ENCODE data around the gene HOXC13.

DNA sequence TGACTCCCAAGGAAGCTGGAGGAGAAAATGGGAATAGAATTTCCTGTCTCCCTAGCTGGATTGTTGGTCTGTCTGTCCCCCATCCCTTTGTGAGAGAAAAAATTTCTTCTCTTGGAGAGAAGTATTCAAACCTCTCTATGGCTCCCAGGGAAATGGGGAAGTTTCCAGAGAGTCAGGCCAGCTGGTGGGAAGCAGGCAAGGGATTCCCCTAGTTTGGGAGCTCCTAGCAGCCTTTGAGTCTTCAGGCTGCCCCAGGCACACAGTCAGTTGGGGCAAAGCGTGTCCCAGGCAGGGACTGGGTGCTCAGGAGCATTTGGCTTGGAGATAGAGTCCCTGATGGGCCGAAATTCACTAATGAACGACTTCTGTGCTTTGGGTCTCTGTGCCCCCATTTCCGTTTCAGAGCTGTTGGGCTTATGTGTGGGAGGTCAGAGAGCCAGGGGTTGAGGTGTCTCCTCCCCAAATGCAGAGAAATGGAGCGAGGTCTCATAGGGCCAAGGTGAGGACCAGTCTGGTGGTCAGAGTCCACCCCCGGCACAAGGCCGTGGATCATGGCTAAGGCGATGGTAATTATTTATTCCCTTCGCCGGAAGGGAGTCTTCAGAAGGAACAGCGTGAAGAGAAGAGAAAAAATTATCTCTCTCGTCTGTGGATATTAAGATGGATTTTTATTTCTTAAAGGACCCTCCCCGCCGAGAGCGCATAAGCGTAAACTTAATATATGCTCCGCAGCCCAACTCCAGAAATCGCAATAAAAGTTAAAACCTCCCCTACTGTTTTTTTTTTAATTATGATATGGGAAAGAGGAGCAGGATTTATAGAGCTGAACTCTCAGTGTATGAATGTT lies 54.8 kb downstream of the HOXC13 start:
- TF ChIP-seq, protein P1, sequence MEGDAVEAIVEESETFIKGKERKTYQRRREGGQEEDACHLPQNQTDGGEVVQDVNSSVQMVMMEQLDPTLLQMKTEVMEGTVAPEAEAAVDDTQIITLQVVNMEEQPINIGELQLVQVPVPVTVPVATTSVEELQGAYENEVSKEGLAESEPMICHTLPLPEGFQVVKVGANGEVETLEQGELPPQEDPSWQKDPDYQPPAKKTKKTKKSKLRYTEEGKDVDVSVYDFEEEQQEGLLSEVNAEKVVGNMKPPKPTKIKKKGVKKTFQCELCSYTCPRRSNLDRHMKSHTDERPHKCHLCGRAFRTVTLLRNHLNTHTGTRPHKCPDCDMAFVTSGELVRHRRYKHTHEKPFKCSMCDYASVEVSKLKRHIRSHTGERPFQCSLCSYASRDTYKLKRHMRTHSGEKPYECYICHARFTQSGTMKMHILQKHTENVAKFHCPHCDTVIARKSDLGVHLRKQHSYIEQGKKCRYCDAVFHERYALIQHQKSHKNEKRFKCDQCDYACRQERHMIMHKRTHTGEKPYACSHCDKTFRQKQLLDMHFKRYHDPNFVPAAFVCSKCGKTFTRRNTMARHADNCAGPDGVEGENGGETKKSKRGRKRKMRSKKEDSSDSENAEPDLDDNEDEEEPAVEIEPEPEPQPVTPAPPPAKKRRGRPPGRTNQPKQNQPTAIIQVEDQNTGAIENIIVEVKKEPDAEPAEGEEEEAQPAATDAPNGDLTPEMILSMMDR (IDR thresholded peaks at IDR 0.05): no peak
- no peak; the same call in 1 of the 2 replicates for TF ChIP-seq POLR2AphosphoS5 (IDR thresholded peaks at IDR 0.05; ENCODE audit: low read depth, low read length)

Data from Panc1 (cell line).